ENCODE results near the gene ASL. TPM values are rescaled to one million over a fixed set of nuclear protein-coding genes. Genes with fewer than 3 reads are reported as not detected.

Gene ASL
- total and polyA plus RNA-seq, 9 of the 15 experiments (the other 6 are each of a cell fraction or from before 2014, with no cell fraction given), result 2.6 to 67.0 (median 33.3) TPM

DNA sequence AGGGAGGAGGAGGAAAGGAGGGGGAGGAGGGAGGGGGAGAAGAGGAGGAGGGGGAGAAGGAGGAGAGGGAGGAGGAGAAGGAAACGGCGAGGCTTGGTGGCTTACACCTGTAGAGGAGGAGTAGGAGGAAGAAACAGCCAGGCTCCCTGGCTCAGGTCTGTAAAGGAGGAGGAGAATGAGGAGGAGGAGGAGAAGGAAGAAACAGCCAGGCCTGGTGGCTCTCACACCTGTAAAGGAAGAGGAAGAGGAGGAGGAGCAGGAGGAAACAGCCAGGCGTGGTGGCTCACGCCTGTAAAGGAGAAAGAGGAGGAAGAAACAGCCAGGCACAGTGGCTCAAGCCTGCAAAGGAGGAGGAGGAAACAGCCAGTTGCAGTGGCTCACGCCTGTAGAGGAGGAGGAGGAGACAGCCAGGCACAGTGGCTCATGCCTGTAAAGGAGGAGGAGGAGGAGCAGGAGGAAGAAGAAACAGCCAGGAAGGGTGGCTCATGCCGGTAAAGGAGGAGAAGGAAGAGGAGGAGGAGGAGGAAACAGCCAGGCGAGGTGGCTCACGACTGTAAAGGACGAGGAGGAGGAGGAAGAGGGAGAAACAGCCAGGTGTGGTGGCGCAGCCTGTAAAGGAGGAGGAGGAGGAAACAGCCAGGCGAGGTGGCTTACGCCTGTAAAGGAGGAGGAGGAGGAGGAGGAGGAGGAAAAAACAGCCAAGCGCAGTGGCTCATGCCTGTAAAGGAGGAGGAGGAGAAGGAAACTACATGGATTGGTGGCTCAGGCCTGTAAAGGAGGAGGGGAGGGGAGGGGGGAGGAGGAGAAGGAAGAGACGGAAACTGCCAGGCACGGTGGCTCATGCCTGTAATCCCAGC, 24.2 kb downstream of the ASL start (continued):
- TF ChIP-seq, protein P1, sequence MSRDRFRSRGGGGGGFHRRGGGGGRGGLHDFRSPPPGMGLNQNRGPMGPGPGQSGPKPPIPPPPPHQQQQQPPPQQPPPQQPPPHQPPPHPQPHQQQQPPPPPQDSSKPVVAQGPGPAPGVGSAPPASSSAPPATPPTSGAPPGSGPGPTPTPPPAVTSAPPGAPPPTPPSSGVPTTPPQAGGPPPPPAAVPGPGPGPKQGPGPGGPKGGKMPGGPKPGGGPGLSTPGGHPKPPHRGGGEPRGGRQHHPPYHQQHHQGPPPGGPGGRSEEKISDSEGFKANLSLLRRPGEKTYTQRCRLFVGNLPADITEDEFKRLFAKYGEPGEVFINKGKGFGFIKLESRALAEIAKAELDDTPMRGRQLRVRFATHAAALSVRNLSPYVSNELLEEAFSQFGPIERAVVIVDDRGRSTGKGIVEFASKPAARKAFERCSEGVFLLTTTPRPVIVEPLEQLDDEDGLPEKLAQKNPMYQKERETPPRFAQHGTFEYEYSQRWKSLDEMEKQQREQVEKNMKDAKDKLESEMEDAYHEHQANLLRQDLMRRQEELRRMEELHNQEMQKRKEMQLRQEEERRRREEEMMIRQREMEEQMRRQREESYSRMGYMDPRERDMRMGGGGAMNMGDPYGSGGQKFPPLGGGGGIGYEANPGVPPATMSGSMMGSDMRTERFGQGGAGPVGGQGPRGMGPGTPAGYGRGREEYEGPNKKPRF (IDR thresholded peaks at IDR 0.05; ENCODE audit: low read depth, low read length), result no peak
- TF ChIP-seq ELF2 (CRISPR knock-in tag; IDR thresholded peaks at IDR 0.05) (no peak), RB1 (IDR thresholded peaks at IDR 0.05; ENCODE audit: low read depth) (no peak), CBX2 (IDR thresholded peaks at IDR 0.05; ENCODE audit: insufficient read depth, low read length, poor library complexity, severe bottlenecking) (no peak), ZNF354B (CRISPR knock-in tag; IDR thresholded peaks at IDR 0.05) (no peak), BRF1 (IDR thresholded peaks at IDR 0.05; ENCODE audit: borderline replicate concordance, extremely low read depth, insufficient read length) (no peak), ZNF518B (CRISPR knock-in tag; IDR thresholded peaks at IDR 0.05) (no peak), ZNF445 (CRISPR knock-in tag; IDR thresholded peaks at IDR 0.05; ENCODE audit: low read depth) (no peak), RAD51 (IDR thresholded peaks at IDR 0.05; ENCODE audit: borderline replicate concordance, low read depth) (no peak), CBX1 (IDR thresholded peaks at IDR 0.05; ENCODE audit: low read depth) (no peak), MXD1 (CRISPR knock-in tag; IDR thresholded peaks at IDR 0.05; ENCODE audit: borderline replicate concordance, poor library complexity, severe bottlenecking) (no peak), RFX7 (CRISPR knock-in tag; IDR thresholded peaks at IDR 0.05) (no peak), USF1 (CRISPR knock-in tag; IDR thresholded peaks at IDR 0.05) (no peak), FOXK1 (CRISPR knock-in tag; IDR thresholded peaks at IDR 0.05; ENCODE audit: borderline replicate concordance) (no peak), HIVEP1 (CRISPR knock-in tag; IDR thresholded peaks at IDR 0.05) (no peak)
- TF ChIP-seq, protein P2, sequence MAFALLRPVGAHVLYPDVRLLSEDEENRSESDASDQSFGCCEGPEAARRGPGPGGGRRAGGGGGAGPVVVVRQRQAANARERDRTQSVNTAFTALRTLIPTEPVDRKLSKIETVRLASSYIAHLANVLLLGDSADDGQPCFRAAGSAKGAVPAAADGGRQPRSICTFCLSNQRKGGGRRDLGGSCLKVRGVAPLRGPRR (CRISPR knock-in tag; IDR thresholded peaks at IDR 0.05), result no peak

Measured in K562 (cell line).